ENCODE results near the gene LBR. TPM values are rescaled to one million over a fixed set of nuclear protein-coding genes. Genes with fewer than 3 reads are reported as not detected.

Gene LBR
- total RNA-seq, 4 donors from 2014 or later = 36.3 to 75.1 (median 45.1) TPM

DNA sequence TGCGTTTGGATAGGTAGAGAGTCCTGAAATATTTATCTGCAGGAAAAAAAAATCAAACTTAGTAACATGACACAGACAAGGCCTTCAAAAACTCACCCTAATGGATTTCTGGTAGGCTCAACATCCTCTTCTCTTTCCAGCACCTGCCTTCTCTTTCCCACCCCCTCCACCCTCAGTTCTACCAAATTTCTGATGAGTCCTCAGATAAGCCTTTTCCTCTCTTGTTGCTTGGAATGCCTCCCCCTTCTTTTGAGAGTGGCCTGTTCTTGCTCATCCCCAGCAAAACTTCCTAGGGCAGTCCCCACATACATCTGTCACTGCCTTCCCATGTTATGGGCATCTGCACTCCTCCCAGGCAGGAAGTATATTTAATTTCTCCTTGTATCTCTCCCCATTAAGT, 7.6 kb upstream of the LBR start:
- no peak overlapping the region for H3K4me3 ChIP-seq

DNA sequence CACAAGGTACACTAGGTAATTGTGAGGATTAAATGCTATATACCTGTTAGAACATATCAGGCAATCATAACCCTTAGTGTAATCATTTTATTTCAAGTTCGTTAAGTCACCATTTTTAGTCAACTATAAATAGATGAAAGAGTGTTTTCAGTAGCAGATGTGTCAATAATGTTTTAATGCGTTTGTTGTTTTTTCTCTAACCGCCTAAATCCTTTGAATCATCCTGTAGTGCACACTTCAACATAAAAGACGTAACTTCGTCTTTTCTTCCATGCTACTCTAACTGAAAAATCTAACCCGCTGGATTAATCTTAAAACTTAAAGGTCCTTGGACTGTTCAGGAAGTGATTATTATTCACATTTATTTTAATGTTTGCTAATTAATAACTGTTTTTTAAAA, 7.2 kb upstream of the LBR start:
- Histone ChIP-seq H3K9me3 (no peaks in the 10 kb centered on the region), H3K4me1 (no peaks in the 10 kb centered on the region), H3K27me3 (no peaks in the 10 kb centered on the region), H3K36me3 (no peaks in the 10 kb centered on the region), H3K4me3 (no peak overlapping the region), H3K27ac (no peak overlapping the region)
- DNase-seq = no peak
- TF ChIP-seq POLR2A (IDR thresholded peaks at IDR 0.05) (no peak), CTCF (IDR thresholded peaks at IDR 0.05) (no peak)

More for the DNA sequence above, 7.6 kb upstream of the LBR start:
- no peak for TF ChIP-seq CTCF (IDR thresholded peaks at IDR 0.05)
- TF ChIP-seq POLR2A (IDR thresholded peaks at IDR 0.05) = no peak
- H3K27me3 ChIP-seq = no peaks in the 10 kb centered on the region
- DNase-seq = no peak
- H3K27ac ChIP-seq = no peak overlapping the region
- no peaks in the 10 kb centered on the region for H3K4me1 ChIP-seq
- no peaks in the 10 kb centered on the region for H3K9me3 ChIP-seq
- H3K36me3 ChIP-seq = no peaks in the 10 kb centered on the region

GRCh38 chr1:225434046-225434445, 6.2 kb upstream of the LBR start:
- Histone ChIP-seq H3K4me1 (no peaks in the 10 kb centered on the region), H3K4me3 (no peak overlapping the region), H3K9me3 (no peaks in the 10 kb centered on the region), H3K36me3 (no peaks in the 10 kb centered on the region), H3K27me3 (no peaks in the 10 kb centered on the region), H3K27ac (no peak overlapping the region)
- TF ChIP-seq CTCF (IDR thresholded peaks at IDR 0.05) (no peak), POLR2A (IDR thresholded peaks at IDR 0.05) (no peak)
- no peak for DNase-seq

GRCh38 chr1:225431081-225431863, 3.4 kb upstream of the LBR start:
- H3K4me3 ChIP-seq = no peak overlapping the region
- H3K9me3 ChIP-seq = no peaks in the 10 kb centered on the region
- TF ChIP-seq CTCF (IDR thresholded peaks at IDR 0.05) (no peak), POLR2A (IDR thresholded peaks at IDR 0.05) (no peak)
- H3K4me1 ChIP-seq = no peaks in the 10 kb centered on the region
- H3K36me3 ChIP-seq = no peaks in the 10 kb centered on the region
- no peak for DNase-seq
- no peak overlapping the region for H3K27ac ChIP-seq
- H3K27me3 ChIP-seq = no peaks in the 10 kb centered on the region

DNA sequence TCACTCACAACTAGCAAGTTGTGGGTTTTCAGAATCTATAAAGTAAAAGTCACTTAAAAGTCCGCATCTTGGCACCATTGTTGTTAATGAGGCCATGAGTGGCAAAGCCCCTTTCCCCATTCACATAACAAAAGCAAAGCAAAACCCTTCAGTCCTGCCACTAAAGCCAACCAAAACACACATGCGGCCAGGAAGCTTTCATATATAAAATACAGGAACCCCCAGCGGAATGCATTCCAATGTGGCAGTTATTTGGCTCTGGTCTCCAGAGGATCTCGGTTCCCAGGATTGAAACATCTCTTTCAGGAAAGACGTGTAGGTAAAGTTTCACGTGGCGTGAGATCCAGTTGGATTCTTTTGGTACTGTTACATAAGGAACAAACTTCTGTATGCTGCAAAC, 2.5 kb upstream of the LBR start:
- H3K27ac ChIP-seq = no peak overlapping the region
- DNase-seq = no peak
- H3K4me3 ChIP-seq = no peak overlapping the region
- TF ChIP-seq POLR2A (IDR thresholded peaks at IDR 0.05) = no peak
- no peak for TF ChIP-seq CTCF (IDR thresholded peaks at IDR 0.05)
- no peaks in the 10 kb centered on the region for H3K36me3 ChIP-seq
- peaks cover 0 to 9% (median 5%) of the 10 kb centered on the region in 4 donors for H3K4me1 ChIP-seq
- no peaks in the 10 kb centered on the region for H3K9me3 ChIP-seq
- no peaks in the 10 kb centered on the region for H3K27me3 ChIP-seq
